CD14-positive monocyte (primary cell): Measurements from ENCODE around the gene MBP. TPM values are rescaled to one million over a fixed set of nuclear protein-coding genes. Genes with fewer than 3 reads are reported as not detected.

Experiments used
- DNase-seq, 3 donors: peaks; one replicate each; pipeline ENCODE4 v3.0.0-alpha.2; 2011 to 2022
- H2AFZ ChIP-seq: 2 replicates; pipeline ENCODE4 v1.6.0; 2012; ENCODE audit warnings: mild to moderate bottlenecking, low read depth, low read length, inconsistent platforms; ENCODE audit not compliant: insufficient read depth, poor library complexity, severe bottlenecking
- H3K27ac ChIP-seq, 2 donors: 1 replicate in 1 of 2; 2 replicates in 1 of 2; pipeline ENCODE4 v1.5.1; 2012 to 2013; ENCODE audit warnings: low read length in 2 of 2, control low read depth in 1 of 2, inconsistent platforms in 1 of 2, low read depth in 1 of 2, mild to moderate bottlenecking in 1 of 2
- H3K27me3 ChIP-seq, 2 donors: one replicate each; pipeline versions ENCODE4 v1.6.0 to v1.6.1; 2011 to 2013; ENCODE audit warnings: low read length in 2 of 2; ENCODE audit not compliant: control insufficient read depth in 2 of 2, insufficient read depth in 2 of 2
- H3K36me3 ChIP-seq, 2 donors: replicated peaks in 1 of 2; 1 replicate in 1 of 2; 2 replicates in 1 of 2; pipeline versions ENCODE4 v1.5.1 to v1.6.1; 2012 to 2013; ENCODE audit warnings: low read length in 2 of 2, control low read depth in 1 of 2, inconsistent platforms in 1 of 2, mild to moderate bottlenecking in 1 of 2; ENCODE audit not compliant: insufficient read depth in 2 of 2, control insufficient read depth in 1 of 2
- H3K4me1 ChIP-seq, 2 donors: 1 replicate in 1 of 2; 2 replicates in 1 of 2; pipeline versions ENCODE4 v1.5.1 to v1.6.1; 2012 to 2013; ENCODE audit warnings: low read length in 2 of 2, control low read depth in 1 of 2, inconsistent platforms in 1 of 2, mild to moderate bottlenecking in 1 of 2, moderate library complexity in 1 of 2; ENCODE audit not compliant: insufficient read depth in 2 of 2, control insufficient read depth in 1 of 2
- H3K4me2 ChIP-seq: replicated peaks from 2 replicates; pipeline ENCODE3; 2012; ENCODE audit warnings: low read length, moderate library complexity, mild to moderate bottlenecking; ENCODE audit not compliant: poor library complexity, severe bottlenecking; ENCODE audit errors: extremely low read depth
- H3K4me3 ChIP-seq, 3 experiments: fragments of 200-600 bp in 1 of 3; sonication (generic) in 1 of 3; replicated peaks in 1 of 3; 1 replicate in 2 of 3; 2 replicates in 1 of 3; pipeline ENCODE4 v1.5.1; 2011 to 2013; ENCODE audit warnings: low read length in 3 of 3, mild to moderate bottlenecking in 3 of 3, control low read depth in 2 of 3, low read depth in 2 of 3, inconsistent platforms in 1 of 3, moderate library complexity in 1 of 3
- H3K79me2 ChIP-seq: 2 replicates; pipeline ENCODE4 v1.6.0; 2012; ENCODE audit warnings: mild to moderate bottlenecking, control low read depth, inconsistent platforms, low read length, moderate library complexity; ENCODE audit not compliant: insufficient read depth
- H3K9ac ChIP-seq: 2 replicates; pipeline ENCODE4 v1.6.0; 2017; ENCODE audit warnings: low read length, mild to moderate bottlenecking; ENCODE audit not compliant: insufficient read depth, poor library complexity, severe bottlenecking
- H3K9me3 ChIP-seq, 2 donors: replicated peaks in 1 of 2; 1 replicate in 1 of 2; 2 replicates in 1 of 2; pipeline versions ENCODE4 v1.5.1 to v1.6.1; 2012 to 2013; ENCODE audit warnings: low read length in 2 of 2, control low read depth in 1 of 2; ENCODE audit not compliant: control insufficient read depth in 1 of 2, insufficient read depth in 1 of 2
- H4K20me1 ChIP-seq: 2 replicates; pipeline ENCODE4 v1.6.0; 2012; ENCODE audit warnings: mild to moderate bottlenecking, low read length, control low read depth, moderate library complexity; ENCODE audit not compliant: insufficient read depth
- H3K27ac Mint-ChIP-seq, 7 donors: one replicate each; pipeline ENCODE4 v1.8.0; 2020; ENCODE audit warnings: mild to moderate bottlenecking in 7 of 7, mixed read lengths in 7 of 7, moderate library complexity in 6 of 7, inconsistent platforms in 2 of 7
- H3K27me3 Mint-ChIP-seq, 3 donors: one replicate each; pipeline ENCODE4 v1.8.0; 2021 to 2022; ENCODE audit warnings: low read depth in 3 of 3, mild to moderate bottlenecking in 3 of 3, mixed read lengths in 3 of 3, moderate library complexity in 3 of 3, inconsistent platforms in 1 of 3
- H3K36me3 Mint-ChIP-seq, 2 donors: one replicate each; pipeline ENCODE4 v1.8.0; 2020; ENCODE audit warnings: mixed read lengths in 2 of 2, inconsistent platforms in 1 of 2, mild to moderate bottlenecking in 1 of 2
- H3K4me1 Mint-ChIP-seq: one replicate; pipeline ENCODE4 v1.8.0; 2020; ENCODE audit warnings: mild to moderate bottlenecking, mixed read lengths
- H3K4me3 Mint-ChIP-seq, 2 donors: one replicate each; pipeline ENCODE4 v1.8.0; 2020; ENCODE audit warnings: mild to moderate bottlenecking in 2 of 2, mixed read lengths in 2 of 2, moderate library complexity in 1 of 2
- H3K9me3 Mint-ChIP-seq, 7 donors: one replicate each; pipeline ENCODE4 v1.8.0; 2020 to 2022; ENCODE audit warnings: mixed read lengths in 7 of 7, mild to moderate bottlenecking in 6 of 7, moderate library complexity in 6 of 7, inconsistent platforms in 2 of 7
- CTCF ChIP-seq: fragments of 200-600 bp; IDR thresholded peaks from one replicate; pipeline ENCODE4 v1.8.0; 2022; ENCODE audit warnings: antibody characterized with exemption, mild to moderate bottlenecking
- WGBS: methylation state at CpG from one replicate; pipeline ENCODE4 v1.1.5; 2013; ENCODE audit warnings: missing lambda C conversion rate; ENCODE audit not compliant: insufficient coverage; 5-methylcytosine and 5-hydroxymethylcytosine counted together
- intact Hi-C, 2 donors: fragments of 100-400 bp; cut with micrococcal nuclease; formaldehyde crosslinking; loops; one replicate each; pipeline versions ENCODE4 v1.15.0 to v1.15.1; 2023
- polyA plus RNA-seq, 3 donors: library from polyadenylated mRNA; depleted of rRNA in 1 of 3; unstranded in 2 of 3; stranded (reverse) in 1 of 3; fragments of 300-500 nt in 2 of 3; fragments of >200 nt in 1 of 3; fragmentation: Illumina TruSeq in 2 of 3; gene quantifications; 1 replicate in 2 of 3; 2 replicates in 1 of 3; pipeline ENCODE4 v1.2.3, GENCODE V29; 2012 to 2021

The MBP gene
- polyA plus RNA-seq, 3 donors, result 47.7 to 81.0 (median 50.4) TPM

GRCh38 chr18:77069482-77069881, 63.1 kb downstream of the MBP start:
- no peak overlapping the region for H3K9ac ChIP-seq
- H3K4me2 ChIP-seq, result no peak overlapping the region
- no peak for TF ChIP-seq CTCF
- no peaks in the 10 kb centered on the region for H3K9me3 ChIP-seq
- H3K79me2 ChIP-seq, result peaks cover 74% of the 10 kb centered on the region
- DNase-seq, result peak in 1 of 3 donors; percentile 39
- peaks cover 72% of the 10 kb centered on the region for H3K4me1 Mint-ChIP-seq
- H2AFZ ChIP-seq, result no peak overlapping the region
- intact Hi-C loops, result loop anchor here (5.0 kb wide), 3 partner anchors 33 to 138 kb away; no protein-coding TSS in a partner anchor
- H3K27me3 Mint-ChIP-seq, result peaks cover 0 to 3% (median 0%) of the 10 kb centered on the region in 3 donors
- H3K4me3 ChIP-seq, result peak overlapping the region in 1 of 3 experiments; percentile 1
- H3K4me1 ChIP-seq, result peaks cover 52% of the 10 kb centered on the region in 2 donors
- H4K20me1 ChIP-seq, result no peaks in the 10 kb centered on the region
- no peak overlapping the region for H3K4me3 Mint-ChIP-seq
- H3K27me3 ChIP-seq, result no peaks in the 10 kb centered on the region
- H3K9me3 Mint-ChIP-seq, result no peaks in the 10 kb centered on the region
- peaks cover 4 to 46% of the 10 kb centered on the region in 2 donors for H3K36me3 ChIP-seq
- 88% methylated on average over 5 of the region's 14 CpGs for WGBS
- peaks cover 54 to 70% of the 10 kb centered on the region in 2 donors for H3K36me3 Mint-ChIP-seq
- H3K27ac Mint-ChIP-seq, result peak overlapping the region; percentile 100
- H3K27ac ChIP-seq, result peak overlapping the region; percentile 16 to 100

GRCh38 chr18:77068321-77069312, 64.0 kb downstream of the MBP start:
- intact Hi-C loops, result loop anchor here (5.0 kb wide), 3 partner anchors 34 to 139 kb away; no protein-coding TSS in a partner anchor
- Histone ChIP-seq H3K79me2 (peaks cover 74% of the 10 kb centered on the region), H3K27ac (peak overlapping the region; percentile 98 to 100), H3K9ac (peak overlapping the region; percentile 83), H3K4me2 (peak overlapping the region; percentile 17), H3K4me1 (peaks cover 60 to 61% of the 10 kb centered on the region in 2 donors), H2AFZ (no peak overlapping the region), H3K9me3 (no peaks in the 10 kb centered on the region), H3K36me3 (peaks cover 4 to 37% of the 10 kb centered on the region in 2 donors), H3K4me3 (peak overlapping the region in 1 of 3 experiments; percentile 1), H4K20me1 (no peaks in the 10 kb centered on the region), H3K27me3 (no peaks in the 10 kb centered on the region)
- peaks cover 0 to 3% (median 0%) of the 10 kb centered on the region in 3 donors for H3K27me3 Mint-ChIP-seq
- no peaks in the 10 kb centered on the region for H3K9me3 Mint-ChIP-seq
- peak overlapping the region in 1 of 2 donors; percentile 26 for H3K4me3 Mint-ChIP-seq
- DNase-seq, result peak; percentile 66 to 78 (median 72)
- peaks cover 77% of the 10 kb centered on the region for H3K4me1 Mint-ChIP-seq
- WGBS, result 36% methylated on average over 6 of the region's 15 CpGs
- H3K36me3 Mint-ChIP-seq, result peaks cover 55 to 71% of the 10 kb centered on the region in 2 donors
- TF ChIP-seq CTCF, result no peak
- peak overlapping the region; percentile 100 for H3K27ac Mint-ChIP-seq
